ENCODE measurements around the gene C1QTNF1.
"Not testable (repeated sequence)": the region's sequence is repeated elsewhere in the genome, so short reads cannot be mapped to it uniquely, and the experiment has no call there.

The C1QTNF1 gene

GRCh38 chr17:79065105-79065670 is 41.2 kb downstream of the C1QTNF1 start:
- FAIRE-seq (no peak), DNase-seq (ENCODE audit: insufficient read length, low spot score) (no peak)
- TF ChIP-seq SPI1 (IDR thresholded peaks at IDR 0.05; ENCODE audit: low read depth, low read length) (no peak), TAF1 (IDR thresholded peaks at IDR 0.05; ENCODE audit: low read depth, low read length) (no peak), PAX5 (IDR thresholded peaks at IDR 0.05; ENCODE audit: insufficient read depth, low read length, severe bottlenecking) (no peak), POLR2AphosphoS5 (IDR thresholded peaks at IDR 0.05; ENCODE audit: low read depth, low read length) (no peak), POLR2A (IDR thresholded peaks at IDR 0.05; ENCODE audit: low read depth, low read length) (no peak), POU2F2 (IDR thresholded peaks at IDR 0.05; ENCODE audit: low read depth, low read length) (no peak)

- TF ChIP-seq POLR2A (IDR thresholded peaks at IDR 0.05; ENCODE audit: low read depth, low read length) (no peak), POU2F2 (IDR thresholded peaks at IDR 0.05; ENCODE audit: low read depth, low read length) (no peak), PAX5 (IDR thresholded peaks at IDR 0.05; ENCODE audit: insufficient read depth, low read length, severe bottlenecking) (no peak), TAF1 (IDR thresholded peaks at IDR 0.05; ENCODE audit: low read depth, low read length) (no peak), SPI1 (IDR thresholded peaks at IDR 0.05; ENCODE audit: low read depth, low read length) (no peak), POLR2AphosphoS5 (IDR thresholded peaks at IDR 0.05; ENCODE audit: low read depth, low read length) (no peak)
- no peak for FAIRE-seq
- DNase-seq (ENCODE audit: insufficient read length, low spot score), result no peak
Observed at GRCh38 chr17:79066963-79067362, 43.0 kb downstream of the C1QTNF1 start.

GRCh38 chr17:79070266-79070880 is 46.4 kb downstream of the C1QTNF1 start:
- no peak for FAIRE-seq
- no peak for TF ChIP-seq TAF1 (IDR thresholded peaks at IDR 0.05; ENCODE audit: low read depth, low read length)
- TF ChIP-seq PAX5 (IDR thresholded peaks at IDR 0.05; ENCODE audit: insufficient read depth, low read length, severe bottlenecking), result no peak
- TF ChIP-seq POLR2AphosphoS5 (IDR thresholded peaks at IDR 0.05; ENCODE audit: low read depth, low read length), result no peak
- TF ChIP-seq SPI1 (IDR thresholded peaks at IDR 0.05; ENCODE audit: low read depth, low read length), result no peak
- TF ChIP-seq POU2F2 (IDR thresholded peaks at IDR 0.05; ENCODE audit: low read depth, low read length), result no peak
- no peak for TF ChIP-seq POLR2A (IDR thresholded peaks at IDR 0.05; ENCODE audit: low read depth, low read length)
- no peak for DNase-seq (ENCODE audit: insufficient read length, low spot score)

GRCh38 chr17:79071161-79071740 is 47.3 kb downstream of the C1QTNF1 start:
- FAIRE-seq, result no peak
- no peak for DNase-seq (ENCODE audit: insufficient read length, low spot score)
- TF ChIP-seq SPI1 (IDR thresholded peaks at IDR 0.05; ENCODE audit: low read depth, low read length), result no peak

- TF ChIP-seq PAX5 (IDR thresholded peaks at IDR 0.05; ENCODE audit: insufficient read depth, low read length, severe bottlenecking) (no peak), POLR2AphosphoS5 (IDR thresholded peaks at IDR 0.05; ENCODE audit: low read depth, low read length) (no peak), POLR2A (IDR thresholded peaks at IDR 0.05; ENCODE audit: low read depth, low read length) (no peak), SPI1 (IDR thresholded peaks at IDR 0.05; ENCODE audit: low read depth, low read length) (no peak), TAF1 (IDR thresholded peaks at IDR 0.05; ENCODE audit: low read depth, low read length) (no peak), POU2F2 (IDR thresholded peaks at IDR 0.05; ENCODE audit: low read depth, low read length) (no peak)
- FAIRE-seq, result no peak
- DNase-seq (ENCODE audit: insufficient read length, low spot score), result no peak
Observed at GRCh38 chr17:79072544-79072943, 48.6 kb downstream of the C1QTNF1 start.

- TF ChIP-seq POLR2AphosphoS5 (IDR thresholded peaks at IDR 0.05; ENCODE audit: low read depth, low read length) (no peak), TAF1 (IDR thresholded peaks at IDR 0.05; ENCODE audit: low read depth, low read length) (no peak), PAX5 (IDR thresholded peaks at IDR 0.05; ENCODE audit: insufficient read depth, low read length, severe bottlenecking) (no peak), POLR2A (IDR thresholded peaks at IDR 0.05; ENCODE audit: low read depth, low read length) (no peak), SPI1 (IDR thresholded peaks at IDR 0.05; ENCODE audit: low read depth, low read length) (no peak), POU2F2 (IDR thresholded peaks at IDR 0.05; ENCODE audit: low read depth, low read length) (no peak)
- DNase-seq (ENCODE audit: insufficient read length, low spot score), result no peak
- no peak for FAIRE-seq
Observed at GRCh38 chr17:79073016-79073705, 49.2 kb downstream of the C1QTNF1 start.

- FAIRE-seq (no peak), DNase-seq (ENCODE audit: insufficient read length, low spot score) (no peak)
- TF ChIP-seq POLR2A (IDR thresholded peaks at IDR 0.05; ENCODE audit: low read depth, low read length) (no peak), PAX5 (IDR thresholded peaks at IDR 0.05; ENCODE audit: insufficient read depth, low read length, severe bottlenecking) (no peak), TAF1 (IDR thresholded peaks at IDR 0.05; ENCODE audit: low read depth, low read length) (no peak), POLR2AphosphoS5 (IDR thresholded peaks at IDR 0.05; ENCODE audit: low read depth, low read length) (no peak), POU2F2 (IDR thresholded peaks at IDR 0.05; ENCODE audit: low read depth, low read length) (no peak)
Observed at GRCh38 chr17:79073706-79074088, 49.7 kb downstream of the C1QTNF1 start.

GRCh38 chr17:79074121-79074648 is 50.2 kb downstream of the C1QTNF1 start:
- not testable (repeated sequence) for DNase-seq (ENCODE audit: insufficient read length, low spot score); FAIRE-seq

- no peak for TF ChIP-seq TAF1 (IDR thresholded peaks at IDR 0.05; ENCODE audit: low read depth, low read length)
- TF ChIP-seq POU2F2 (IDR thresholded peaks at IDR 0.05; ENCODE audit: low read depth, low read length), result no peak
- peak; percentile 25 for TF ChIP-seq SPI1 (IDR thresholded peaks at IDR 0.05; ENCODE audit: low read depth, low read length)
- no peak for TF ChIP-seq PAX5 (IDR thresholded peaks at IDR 0.05; ENCODE audit: insufficient read depth, low read length, severe bottlenecking)
- TF ChIP-seq POLR2AphosphoS5 (IDR thresholded peaks at IDR 0.05; ENCODE audit: low read depth, low read length), result no peak
- DNase-seq (ENCODE audit: insufficient read length, low spot score), result peak; percentile 98
- FAIRE-seq, result peak; percentile 86
Observed at GRCh38 chr17:79074649-79075445, 50.9 kb downstream of the C1QTNF1 start, which contains the start of gene ENGASE. Gene ENGASE, plus strand, starts transcription at chr17:79074824. Its CDS starts 121 bp downstream, at chr17:79074945.

All from GM12891 (cell line).